Neural crest cell (in vitro differentiated cells): ENCODE data around the gene GPC4. TPM values are rescaled to one million over a fixed set of nuclear protein-coding genes. Genes with fewer than 3 reads are reported as not detected.

Experiments used
- DNase-seq: peaks from one replicate; pipeline ENCODE4 v3.0.0; 2021; ENCODE audit warnings: low read depth, mixed read lengths, low spot score
- H3K27ac Mint-ChIP-seq: one replicate; pipeline ENCODE4 v1.8.0; 2021; ENCODE audit warnings: mild to moderate bottlenecking, mixed read lengths; ENCODE audit not compliant: unreplicated experiment
- H3K27me3 Mint-ChIP-seq: 2 replicates; pipeline ENCODE4 v1.8.0; 2021; ENCODE audit warnings: low read depth, mild to moderate bottlenecking, mixed read lengths
- H3K36me3 Mint-ChIP-seq: 2 replicates; pipeline ENCODE4 v1.8.0; 2021; ENCODE audit warnings: low read depth, mild to moderate bottlenecking, mixed read lengths
- H3K4me1 Mint-ChIP-seq: 2 replicates; pipeline ENCODE4 v1.8.0; 2021; ENCODE audit warnings: mixed read lengths
- H3K4me3 Mint-ChIP-seq: one replicate; pipeline ENCODE4 v1.8.0; 2021; ENCODE audit warnings: mild to moderate bottlenecking, mixed read lengths
- H3K9me3 Mint-ChIP-seq: 2 replicates; pipeline ENCODE4 v1.8.0; 2021; ENCODE audit warnings: mixed read lengths
- CTCF ChIP-seq: fragments of 200-600 bp; sonication (generic); conservative IDR thresholded peaks from 2 replicates; pipeline ENCODE4 v1.5.0; 2021; ENCODE audit warnings: antibody characterized with exemption, mild to moderate bottlenecking
- total RNA-seq: library from RNA; stranded (reverse); gene quantifications from 2 replicates; pipeline ENCODE4 v1.2.1, GENCODE V29; 2021

The GPC4 gene
- total RNA-seq, 1 donor from 2014 or later: 22.3 TPM

GRCh38 chrX:133306316-133306715, 109.0 kb downstream of the GPC4 start:
- Mint-ChIP-seq H3K36me3 (peaks cover 10% of the 10 kb centered on the region), H3K9me3 (no peaks in the 10 kb centered on the region), H3K27me3 (no peaks in the 10 kb centered on the region), H3K27ac (no peak overlapping the region), H3K4me3 (peak overlapping the region; percentile 12), H3K4me1 (no peaks in the 10 kb centered on the region)
- no peak for TF ChIP-seq CTCF
- DNase-seq: no peak

- TF ChIP-seq CTCF: no peak
- H3K36me3 Mint-ChIP-seq: peaks cover 13% of the 10 kb centered on the region
- no peak for DNase-seq
- no peaks in the 10 kb centered on the region for H3K4me1 Mint-ChIP-seq
- H3K4me3 Mint-ChIP-seq: no peak overlapping the region
- no peaks in the 10 kb centered on the region for H3K9me3 Mint-ChIP-seq
- H3K27me3 Mint-ChIP-seq: no peaks in the 10 kb centered on the region
- H3K27ac Mint-ChIP-seq: no peak overlapping the region
Measured at GRCh38 chrX:133305348-133305747, 109.9 kb downstream of the GPC4 start.

- Mint-ChIP-seq H3K27me3 (no peaks in the 10 kb centered on the region), H3K36me3 (peaks cover 16% of the 10 kb centered on the region), H3K4me3 (no peak overlapping the region), H3K27ac (no peak overlapping the region), H3K9me3 (no peaks in the 10 kb centered on the region), H3K4me1 (no peaks in the 10 kb centered on the region)
- TF ChIP-seq CTCF: no peak
- DNase-seq: no peak
Measured at GRCh38 chrX:133302775-133303445, 112.4 kb downstream of the GPC4 start.

- peaks cover 5% of the 10 kb centered on the region for H3K4me1 Mint-ChIP-seq
- H3K27me3 Mint-ChIP-seq: no peaks in the 10 kb centered on the region
- TF ChIP-seq CTCF: no peak
- H3K27ac Mint-ChIP-seq: no peak overlapping the region
- no peak for DNase-seq
- H3K36me3 Mint-ChIP-seq: peaks cover 16% of the 10 kb centered on the region
- no peak overlapping the region for H3K4me3 Mint-ChIP-seq
- no peaks in the 10 kb centered on the region for H3K9me3 Mint-ChIP-seq
Measured at GRCh38 chrX:133300591-133300990, 114.7 kb downstream of the GPC4 start.

- no peaks in the 10 kb centered on the region for H3K27me3 Mint-ChIP-seq
- no peak for TF ChIP-seq CTCF
- peaks cover 5% of the 10 kb centered on the region for H3K4me1 Mint-ChIP-seq
- H3K27ac Mint-ChIP-seq: no peak overlapping the region
- H3K36me3 Mint-ChIP-seq: peaks cover 5% of the 10 kb centered on the region
- H3K4me3 Mint-ChIP-seq: no peak overlapping the region
- H3K9me3 Mint-ChIP-seq: no peaks in the 10 kb centered on the region
- DNase-seq: no peak
Measured at GRCh38 chrX:133297284-133297683, 118.0 kb downstream of the GPC4 start.
